H1 (cell line): ENCODE data around the gene WNT9B. TPM values are rescaled to one million over a fixed set of nuclear protein-coding genes. Genes with fewer than 3 reads are reported as not detected.
A peak's percentile ranks its signal among the peaks of the same experiment; 100 is the strongest.

ENCODE experiments used
- CTCF ChIA-PET: fragments of 300-600 bp; sonication (Branson Sonifier 250); formaldehyde crosslinking; loops from one replicate; lab custom pipeline; 2021; ENCODE audit not compliant: partially characterized antibody; lab: Charles Lee
- POLR2A ChIA-PET: fragments of 300-600 bp; sonication (Branson Sonifier 250); formaldehyde crosslinking; loops from one replicate; lab custom pipeline; 2021; ENCODE audit warnings: inconsistent platforms; ENCODE audit not compliant: partially characterized antibody; lab: Charles Lee
- DNase-seq, 2 experiments: peaks; one replicate each; pipeline versions ENCODE4 v3.0.0 to v3.0.0-alpha.2; 2010 to 2022; ENCODE audit warnings: low spot score in 2 of 2, low read depth in 1 of 2, mixed read lengths in 1 of 2
- FAIRE-seq: peaks from 2 replicates; lab custom pipeline; 2011; peaks lifted over from hg19 to GRCh38; lab: Jason Lieb, UNC
- H2AFZ ChIP-seq: 2 replicates; pipeline ENCODE4 v1.8.1; 2012; ENCODE audit warnings: low read length, inconsistent platforms
- H2AK5ac ChIP-seq: 2 replicates; pipeline ENCODE4 v1.6.1; 2013; ENCODE audit warnings: low read depth, low read length
- H2BK120ac ChIP-seq: replicated peaks from 2 replicates; pipeline ENCODE3; 2013; ENCODE audit warnings: low read depth, low read length, inconsistent platforms
- H2BK12ac ChIP-seq: 2 replicates; pipeline ENCODE4 v1.6.1; 2013; ENCODE audit warnings: low read depth, low read length
- H2BK15ac ChIP-seq: 2 replicates; pipeline ENCODE4 v1.6.1; 2013; ENCODE audit warnings: low read length
- H2BK20ac ChIP-seq: 2 replicates; pipeline ENCODE4 v1.6.1; 2013; ENCODE audit warnings: low read length
- H2BK5ac ChIP-seq: 2 replicates; pipeline ENCODE4 v1.6.1; 2013; ENCODE audit warnings: low read depth, low read length
- H3K14ac ChIP-seq: 2 replicates; pipeline ENCODE4 v1.6.1; 2013; ENCODE audit warnings: inconsistent platforms; ENCODE audit not compliant: insufficient read length
- H3K18ac ChIP-seq: 2 replicates; pipeline ENCODE4 v1.6.1; 2013; ENCODE audit warnings: low read length; ENCODE audit errors: extremely low read depth
- H3K23ac ChIP-seq: 2 replicates; pipeline ENCODE4 v1.6.1; 2013; ENCODE audit warnings: inconsistent platforms; ENCODE audit not compliant: insufficient read length
- H3K23me2 ChIP-seq: 2 replicates; pipeline ENCODE4 v1.6.1; 2013; ENCODE audit warnings: low read depth, low read length
- H3K27ac ChIP-seq: 2 replicates; pipeline ENCODE4 v1.6.1; 2011; ENCODE audit warnings: low read depth, low read length, inconsistent platforms
- H3K27me3 ChIP-seq, 4 experiments: replicated peaks in 1 of 4; 1 replicate in 1 of 4; 2 replicates in 3 of 4; pipeline versions ENCODE4 v1.6.1 to v1.8.1; 2011 to 2013; ENCODE audit warnings: low read length in 3 of 4, mild to moderate bottlenecking in 3 of 4, inconsistent platforms in 2 of 4, mixed read lengths in 2 of 4, moderate library complexity in 1 of 4; ENCODE audit not compliant: control insufficient read depth in 3 of 4, insufficient read depth in 3 of 4; ENCODE audit errors: extremely low read depth in 1 of 4
- H3K36me3 ChIP-seq, 4 experiments: 2 replicates each; pipeline versions ENCODE4 v1.6.1 to v1.8.1; 2011 to 2013; ENCODE audit warnings: mild to moderate bottlenecking in 4 of 4, low read length in 3 of 4, moderate library complexity in 2 of 4, control low read depth in 1 of 4, inconsistent platforms in 1 of 4; ENCODE audit not compliant: insufficient read depth in 4 of 4, control insufficient read depth in 2 of 4
- H3K4ac ChIP-seq: replicated peaks from 2 replicates; pipeline ENCODE3; 2013; ENCODE audit warnings: low read length, low read depth, mixed read lengths, inconsistent platforms; ENCODE audit not compliant: insufficient read length
- H3K4me1 ChIP-seq, 4 experiments: replicated peaks in 1 of 4; 1 replicate in 1 of 4; 2 replicates in 3 of 4; pipeline versions ENCODE4 v1.6.1 to v1.8.1; 2011 to 2013; ENCODE audit warnings: low read length in 3 of 4, inconsistent platforms in 2 of 4, mixed read lengths in 1 of 4; ENCODE audit not compliant: insufficient read depth in 4 of 4, control insufficient read depth in 3 of 4
- H3K4me2 ChIP-seq, 2 experiments: 2 replicates each; pipeline versions ENCODE4 v1.6.1 to v1.8.1; 2011 to 2013; ENCODE audit warnings: low read depth in 2 of 2, low read length in 2 of 2, control low read depth in 1 of 2, inconsistent platforms in 1 of 2, mild to moderate bottlenecking in 1 of 2; ENCODE audit not compliant: insufficient read depth in 1 of 2
- H3K4me3 ChIP-seq, 4 experiments: fragments of 200-600, 300-600 bp in 1 of 4; sonication (generic), shearing (Covaris generic), sonication (Bioruptor Twin) in 1 of 4; 2 replicates each; pipeline versions ENCODE4 v1.5.1 to v1.8.1; 2011 to 2016; ENCODE audit warnings: low read length in 4 of 4, low read depth in 3 of 4, control low read depth in 2 of 4, inconsistent platforms in 2 of 4, mild to moderate bottlenecking in 2 of 4, mixed read lengths in 1 of 4, moderate library complexity in 1 of 4; ENCODE audit not compliant: insufficient read depth in 2 of 4; ENCODE audit errors: extremely low read depth in 1 of 4
- H3K56ac ChIP-seq: replicated peaks from 2 replicates; pipeline ENCODE3; 2013; ENCODE audit warnings: low read depth, mild to moderate bottlenecking, mixed read lengths, low read length, inconsistent platforms; ENCODE audit not compliant: insufficient read length
- H3K79me1 ChIP-seq: 2 replicates; pipeline ENCODE4 v1.6.1; 2013; ENCODE audit warnings: low read depth, low read length, control low read depth
- H3K79me2 ChIP-seq, 2 experiments: 2 replicates each; pipeline versions ENCODE4 v1.6.1 to v1.8.1; 2012 to 2013; ENCODE audit warnings: low read length in 2 of 2, mild to moderate bottlenecking in 2 of 2, inconsistent platforms in 1 of 2; ENCODE audit not compliant: insufficient read depth in 2 of 2, control insufficient read depth in 1 of 2
- H3K9ac ChIP-seq, 4 experiments: replicated peaks in 1 of 4; 1 replicate in 1 of 4; 2 replicates in 3 of 4; pipeline versions ENCODE4 v1.6.1 to v1.8.1; 2011 to 2013; ENCODE audit warnings: low read depth in 3 of 4, low read length in 3 of 4, control low read depth in 2 of 4, mild to moderate bottlenecking in 2 of 4, moderate library complexity in 2 of 4, inconsistent platforms in 1 of 4; ENCODE audit errors: extremely low read depth in 1 of 4
- H3K9me3 ChIP-seq, 2 experiments: 2 replicates each; pipeline versions ENCODE4 v1.6.1 to v1.8.1; 2012 to 2013; ENCODE audit warnings: mild to moderate bottlenecking in 2 of 2, moderate library complexity in 2 of 2, control low read depth in 1 of 2, inconsistent platforms in 1 of 2, low read depth in 1 of 2, low read length in 1 of 2, mixed read lengths in 1 of 2; ENCODE audit not compliant: insufficient read depth in 2 of 2
- H4K20me1 ChIP-seq, 2 experiments: replicated peaks in 1 of 2; 2 replicates each; pipeline versions ENCODE3 to v1.8.1; 2011 to 2013; ENCODE audit warnings: inconsistent platforms in 2 of 2, low read length in 2 of 2, mild to moderate bottlenecking in 1 of 2; ENCODE audit not compliant: insufficient read depth in 2 of 2, control insufficient read depth in 1 of 2
- H4K5ac ChIP-seq: 2 replicates; pipeline ENCODE4 v1.6.1; 2013; ENCODE audit warnings: low read length, low read depth, mixed read lengths, inconsistent platforms; ENCODE audit not compliant: insufficient read length
- H4K8ac ChIP-seq: 2 replicates; pipeline ENCODE4 v1.8.0; 2013; ENCODE audit warnings: mild to moderate bottlenecking, moderate library complexity, low read length, inconsistent platforms; ENCODE audit not compliant: insufficient read depth; ENCODE audit errors: extremely low read depth
- H4K91ac ChIP-seq: replicated peaks from 2 replicates; pipeline ENCODE3; 2013; ENCODE audit warnings: low read length, mixed read lengths, inconsistent platforms; ENCODE audit not compliant: insufficient read length
- BCL11A ChIP-seq, 2 experiments: IDR thresholded peaks; one replicate each; pipeline ENCODE4 v1.6.1; 2011; ENCODE audit warnings: low read depth in 2 of 2, low read length in 2 of 2, mild to moderate bottlenecking in 2 of 2
- EZH2 ChIP-seq: fragments of 200-600 bp; sonication (generic); IDR thresholded peaks from 2 replicates; pipeline ENCODE4 v1.7.1; 2012; ENCODE audit warnings: low read depth, mild to moderate bottlenecking, moderate library complexity, low read length, inconsistent platforms; ENCODE audit not compliant: severe bottlenecking
- SIN3A ChIP-seq, 2 experiments: IDR thresholded peaks in 1 of 2; conservative IDR thresholded peaks in 1 of 2; 2 replicates each; pipeline ENCODE4 v1.6.1; 2011 to 2012; ENCODE audit warnings: low read length in 2 of 2, improper control_type of control experiment in 1 of 2, low read depth in 1 of 2, mild to moderate bottlenecking in 1 of 2
- WGBS, 2 experiments: shearing (Covaris generic) in 1 of 2; methylation state at CpG; one replicate each; pipeline versions ENCODE4 v1.1.6 to v1.1.7; 2013 to 2015; ENCODE audit warnings: low lambda C conversion rate in 2 of 2, mixed read lengths in 2 of 2, inconsistent platforms in 1 of 2, low coverage in 1 of 2, missing lambda C conversion rate in 1 of 2; ENCODE audit not compliant: insufficient replicate concordance in 2 of 2, insufficient coverage in 1 of 2, insufficient read length in 1 of 2; ENCODE audit errors: extremely low coverage in 1 of 2, missing lambda C conversion rate in 1 of 2; 5-methylcytosine and 5-hydroxymethylcytosine counted together
- polyA plus RNA-seq, 7 experiments: library from polyadenylated mRNA; depleted of rRNA in 3 of 7; stranded (reverse) in 5 of 7; unstranded in 2 of 7; fragments of >200 nt in 5 of 7; fragments of 200-250 nt in 2 of 7; gene quantifications; 1 replicate in 5 of 7; 2 replicates in 1 of 7; 4 replicates in 1 of 7; pipeline versions ENCODE4 v1.2.1 to v1.2.3, GENCODE V29; 2011 to 2013; ENCODE audit warnings: missing spikeins in 2 of 7, mixed read lengths in 2 of 7
- total RNA-seq: library from RNA; stranded (reverse); fragmentation: NEBNext Ultra II Directional; extraction: Animal tissue kit (Norgen Biotek cat#: 25700); gene quantifications from 2 replicates; pipeline ENCODE4 v1.2.1, GENCODE V29; 2021

The WNT9B gene
- total and polyA plus RNA-seq, 2 of the 8 experiments (the other 6 are each of a cell fraction or from before 2014, with no cell fraction given), result 0.21 TPM; not detected in 1

DNA sequence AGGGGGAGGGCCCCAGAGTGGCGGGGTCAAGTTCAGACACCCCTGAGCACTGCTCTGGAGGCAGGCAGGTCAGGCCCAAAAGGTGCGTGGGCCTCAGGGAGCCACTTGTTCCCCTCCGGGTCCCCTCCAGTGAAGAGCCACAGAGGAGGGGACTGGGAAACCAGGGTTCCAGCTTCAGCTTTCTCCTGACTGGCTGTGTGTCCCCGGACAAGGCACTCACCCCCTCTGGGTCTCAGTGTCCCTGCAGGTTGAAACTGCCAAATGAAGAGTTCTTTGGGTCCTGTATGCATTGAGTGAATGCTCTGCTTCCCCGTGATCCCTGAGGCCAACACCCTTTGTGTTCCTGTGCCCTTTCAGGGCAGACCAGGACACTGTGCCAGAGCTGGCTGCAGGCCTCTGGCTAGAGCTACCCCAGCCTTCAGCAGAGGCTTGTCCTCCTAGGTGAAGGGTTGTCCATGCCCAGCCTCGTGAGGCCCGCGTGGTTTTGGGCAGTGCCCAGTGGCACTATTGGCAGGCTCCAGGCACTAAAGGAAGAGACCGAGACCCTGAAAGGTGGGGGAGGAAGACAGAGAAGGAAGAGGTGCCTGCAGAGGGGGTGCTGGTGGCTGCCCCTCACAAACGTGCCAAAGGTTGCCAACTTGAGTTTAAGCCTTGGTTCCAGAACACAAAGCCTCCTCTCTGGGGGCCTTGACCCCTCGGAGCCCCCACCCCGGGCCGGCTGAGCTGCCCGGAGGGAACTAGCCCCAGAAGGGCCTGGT lies 19.6 kb upstream of the WNT9B start:
- no peak overlapping the region for H3K14ac ChIP-seq
- no peak for DNase-seq
- peak overlapping the region; percentile 7; the same call in 1 of the 2 replicates for H4K8ac ChIP-seq
- H3K27ac ChIP-seq, result no peak overlapping the region
- H2AFZ ChIP-seq, result no peak overlapping the region
- TF ChIP-seq SIN3A (conservative IDR thresholded peaks at IDR 0.05 in 1 of 2, IDR thresholded peaks at IDR 0.05 in 1 of 2; ENCODE audit: low read depth in 1 of 2, low read length in 2 of 2) (no peak), EZH2 (peak; percentile 6), BCL11A (IDR thresholded peaks at IDR 0.05; ENCODE audit: low read depth in 2 of 2, low read length in 2 of 2) (no peak)
- peaks cover 0 to 1% of the 10 kb centered on the region in 2 experiments for H4K20me1 ChIP-seq
- peak overlapping the region; percentile 11 for H4K91ac ChIP-seq
- H3K79me1 ChIP-seq, result no peaks in the 10 kb centered on the region
- H3K4ac ChIP-seq, result no peak overlapping the region
- peak overlapping the region; percentile 38; the same call in 1 of the 2 replicates for H3K18ac ChIP-seq
- CTCF ChIA-PET, result interaction anchor here (0.7 to 7.4 kb wide), 7 partner anchors 11 to 110 kb away, joined by 3 to 81 read pairs (median 14); no protein-coding TSS in a partner anchor
- H3K4me3 ChIP-seq, result 0 out of 8 replicates have a peak overlapping the region, but pooled peaks of 1 of the 4 experiments have one; percentile 13
- no peak for FAIRE-seq
- 78% methylated on average over 14 of the region's 14 CpGs; no CpG with 5 or more reads in 1 of the 2 experiments for WGBS, 2 experiments
- POLR2A ChIA-PET, result interaction anchor here (0.8 to 1.2 kb wide), 2 partner anchors 11 to 21 kb away, joined by 3 read pairs; no protein-coding TSS in a partner anchor
- H2BK20ac ChIP-seq, result no peak overlapping the region
- H3K79me2 ChIP-seq, result no peaks in the 10 kb centered on the region
- H2BK12ac ChIP-seq, result no peak overlapping the region; the same call in 1 of the 2 replicates
- no peak overlapping the region for H3K56ac ChIP-seq
- no peaks in the 10 kb centered on the region for H3K36me3 ChIP-seq
- H3K4me1 ChIP-seq, result peaks cover 5 to 23% (median 17%) of the 10 kb centered on the region in 4 experiments
- H2BK120ac ChIP-seq, result no peak overlapping the region
- peak overlapping the region; percentile 50; the same call in 1 of the 2 replicates for H2BK15ac ChIP-seq
- H3K23me2 ChIP-seq, result no peaks in the 10 kb centered on the region; the same call in 1 of the 2 replicates
- H3K27me3 ChIP-seq, result peaks cover 0 to 39% (median 16%) of the 10 kb centered on the region in 4 experiments; a peak in 5 of 7 replicates
- H3K4me2 ChIP-seq, result peak overlapping the region in 1 of 2 experiments; percentile 10; a peak in 3 of 4 replicates
- no peak overlapping the region for H4K5ac ChIP-seq
- no peaks in the 10 kb centered on the region for H3K9me3 ChIP-seq
- no peak overlapping the region for H3K9ac ChIP-seq
- no peak overlapping the region; the same call in 1 of the 2 replicates for H2AK5ac ChIP-seq
- no peak overlapping the region for H3K23ac ChIP-seq
- no peak overlapping the region; the same call in 1 of the 2 replicates for H2BK5ac ChIP-seq
